HepG2 (cell line): ENCODE data around the gene WDR31. TPM values are rescaled to one million over a fixed set of nuclear protein-coding genes. Genes with fewer than 3 reads are reported as not detected.

Source experiments
- ATF3 ChIP-seq: sonication (generic); formaldehyde crosslinking; IDR thresholded peaks from 2 replicates; pipeline ENCODE4 v1.4.0; 2020; ENCODE audit warnings: missing genetic modification reagents
- CCAR2 ChIP-seq: fragments of 200-400 bp; formaldehyde crosslinking; optimal IDR thresholded peaks from 2 replicates; pipeline ENCODE3; 2018; ENCODE audit warnings: low read depth, mild to moderate bottlenecking, low read length, moderate library complexity
- CSRNP2 ChIP-seq: sonication (generic); formaldehyde crosslinking; conservative IDR thresholded peaks from 2 replicates; pipeline ENCODE4 v1.8.0; 2022; ENCODE audit warnings: low read depth, missing genetic modification reagents
- DPF2 ChIP-seq: sonication (generic); formaldehyde crosslinking; IDR thresholded peaks from 2 replicates; pipeline ENCODE4 v1.4.0; 2020; ENCODE audit warnings: mild to moderate bottlenecking, low read depth, missing genetic modification reagents, borderline replicate concordance
- ETV5 ChIP-seq: IDR thresholded peaks from 2 replicates; pipeline ENCODE4 v1.6.1; 2018; ENCODE audit warnings: missing biosample characterization, missing genetic modification reagents, inconsistent platforms, borderline replicate concordance
- FOSL1 ChIP-seq: sonication (generic); formaldehyde crosslinking; IDR thresholded peaks from 2 replicates; pipeline ENCODE4 v1.9.0; 2021; ENCODE audit warnings: missing genetic modification reagents, borderline replicate concordance
- GPN1 ChIP-seq: sonication (generic); formaldehyde crosslinking; IDR thresholded peaks from 2 replicates; pipeline ENCODE4 v1.5.1; 2020; ENCODE audit warnings: missing genetic modification reagents, borderline replicate concordance
- JUN ChIP-seq: sonication (generic); formaldehyde crosslinking; IDR thresholded peaks from 2 replicates; pipeline ENCODE4 v1.4.0; 2020; ENCODE audit warnings: mild to moderate bottlenecking, missing genetic modification reagents
- KMT2B ChIP-seq: IDR thresholded peaks from 2 replicates; pipeline ENCODE4 v1.6.1; 2016; ENCODE audit warnings: missing genetic modification reagents, missing compliant biosample characterization
- LCORL ChIP-seq, 2 experiments: fragments of 450-650 bp in 1 of 2; sonication (generic) in 1 of 2; formaldehyde crosslinking in 1 of 2; IDR thresholded peaks; 2 replicates each; pipeline versions ENCODE4 v1.5.0 to v1.6.1; 2017 to 2020; ENCODE audit warnings: antibody characterized with exemption in 1 of 2, missing genetic modification reagents in 1 of 2
- MAFK ChIP-seq, 2 experiments: IDR thresholded peaks in 1 of 2; conservative IDR thresholded peaks in 1 of 2; 2 replicates each; pipeline ENCODE4 v1.6.1; 2011; ENCODE audit warnings: improper control_type of control experiment in 2 of 2, low read length in 2 of 2
- NAIF1 ChIP-seq: sonication (generic); formaldehyde crosslinking; IDR thresholded peaks from 2 replicates; pipeline ENCODE4 v1.5.0; 2020; ENCODE audit warnings: mild to moderate bottlenecking, missing genetic modification reagents, borderline replicate concordance
- NR2F6 ChIP-seq, 2 experiments: IDR thresholded peaks; 2 replicates each; pipeline ENCODE4 v1.6.1; 2016; ENCODE audit warnings: antibody characterized with exemption in 1 of 2, mild to moderate bottlenecking in 1 of 2
- ONECUT2 ChIP-seq: sonication (generic); formaldehyde crosslinking; IDR thresholded peaks from 2 replicates; pipeline ENCODE4 v1.4.0; 2020; ENCODE audit warnings: missing genetic modification reagents
- SOX6 ChIP-seq, 2 experiments: fragments of 450-650 bp in 1 of 2; sonication (generic) in 1 of 2; formaldehyde crosslinking in 1 of 2; IDR thresholded peaks; 2 replicates each; pipeline versions ENCODE4 v1.4.0 to v1.6.1; 2017 to 2020; ENCODE audit warnings: antibody characterized with exemption in 1 of 2, mild to moderate bottlenecking in 1 of 2, missing genetic modification reagents in 1 of 2
- SRSF4 ChIP-seq: fragments of 200-400 bp; formaldehyde crosslinking; IDR thresholded peaks from one replicate; pipeline ENCODE4 v1.6.1; 2018; ENCODE audit warnings: mild to moderate bottlenecking, low read depth, low read length, moderate library complexity; ENCODE audit not compliant: poor library complexity, severe bottlenecking
- TAF15 ChIP-seq: fragments of 200-400 bp; formaldehyde crosslinking; IDR thresholded peaks from one replicate; pipeline ENCODE4 v1.6.1; 2018; ENCODE audit warnings: mild to moderate bottlenecking, low read depth, low read length; ENCODE audit not compliant: poor library complexity, severe bottlenecking
- USF2 ChIP-seq, 2 experiments: sonication (generic) in 1 of 2; formaldehyde crosslinking in 1 of 2; IDR thresholded peaks; 2 replicates each; pipeline versions ENCODE4 v1.5.1 to v1.6.1; 2011 to 2020; ENCODE audit warnings: borderline replicate concordance in 1 of 2, low read depth in 1 of 2, low read length in 1 of 2, mild to moderate bottlenecking in 1 of 2, missing genetic modification reagents in 1 of 2, moderate library complexity in 1 of 2
- XBP1 ChIP-seq: sonication (generic); formaldehyde crosslinking; IDR thresholded peaks from 2 replicates; pipeline ENCODE4 v1.5.0; 2020; ENCODE audit warnings: missing genetic modification reagents
- ZNF687 ChIP-seq: sonication (generic); formaldehyde crosslinking; IDR thresholded peaks from 2 replicates; pipeline ENCODE4 v1.5.1; 2020; ENCODE audit warnings: mild to moderate bottlenecking, missing genetic modification reagents, moderate library complexity
- polyA plus RNA-seq, 8 experiments: library from polyadenylated mRNA; depleted of rRNA in 3 of 8; stranded (reverse) in 7 of 8; unstranded in 1 of 8; fragments of >200 nt; fragmentation: Illumina TruSeq in 4 of 8; extraction: Trizol in 4 of 8; gene quantifications; 2 replicates each; pipeline versions ENCODE4 v1.2.1 to v1.2.3, GENCODE V29; 2011 to 2016; ENCODE audit warnings: low read depth in 4 of 8, missing spikeins in 1 of 8, mixed read lengths in 1 of 8; ENCODE audit not compliant: insufficient read depth in 1 of 8
- total RNA-seq, 5 experiments: library from RNA; depleted of rRNA; stranded (reverse); fragments of >200 nt; fragmentation: Illumina TruSeq; extraction: Trizol; gene quantifications; 2 replicates each; pipeline ENCODE4 v1.2.3, GENCODE V29; 2016; ENCODE audit warnings: low read depth in 1 of 5

The WDR31 gene
- total and polyA plus RNA-seq, 2 of the 13 experiments (the other 11 are each of a cell fraction or from before 2014, with no cell fraction given) = 0.33 to 1.7 TPM

GRCh38 chr9:113278840-113279239 is 61.2 kb downstream of the WDR31 start (continued):
- TF ChIP-seq CCAR2 (no peak), MAFK (conservative IDR thresholded peaks at IDR 0.05 in 1 of 2, IDR thresholded peaks at IDR 0.05 in 1 of 2; ENCODE audit: low read length in 2 of 2) (peak in 1 of 2 experiments; percentile 52; a peak in 1 of 4 replicates), XBP1 (CRISPR knock-in tag) (no peak), CSRNP2 (no peak), ONECUT2 (CRISPR knock-in tag) (peak; percentile 43; the same call in 1 of the 2 replicates), TAF15 (no peak), FOSL1 (CRISPR knock-in tag) (peak; percentile 49; the same call in 1 of the 2 replicates), ETV5 (CRISPR knock-in tag) (peak; percentile 45; the same call in 1 of the 2 replicates), NAIF1 (no peak), JUN (CRISPR knock-in tag) (0 out of 2 replicates have a peak, but pooled peaks have one; percentile 30), ZNF687 (CRISPR knock-in tag) (no peak), ATF3 (CRISPR knock-in tag) (0 out of 2 replicates have a peak, but pooled peaks have one; percentile 38), SOX6 (IDR thresholded peaks at IDR 0.05) (no peak), SOX6 (CRISPR knock-in tag; IDR thresholded peaks at IDR 0.05) (no peak), DPF2 (0 out of 2 replicates have a peak, but pooled peaks have one; percentile 19), SRSF4 (no peak), KMT2B (CRISPR knock-in tag) (no peak), NR2F6 (IDR thresholded peaks at IDR 0.05) (0 out of 2 replicates have a peak, but pooled peaks have one; percentile 13), NR2F6 (CRISPR knock-in tag; IDR thresholded peaks at IDR 0.05) (no peak), GPN1 (no peak), LCORL (IDR thresholded peaks at IDR 0.05) (no peak), LCORL (CRISPR knock-in tag; IDR thresholded peaks at IDR 0.05) (peak; percentile 44; the same call in 1 of the 2 replicates), USF2 (IDR thresholded peaks at IDR 0.05; ENCODE audit: low read depth, low read length) (no peak), USF2 (CRISPR knock-in tag; IDR thresholded peaks at IDR 0.05; ENCODE audit: borderline replicate concordance) (no peak)
